Measurements from ENCODE around the gene TOX2.

- no peak for TF ChIP-seq CTCF (conservative IDR thresholded peaks at IDR 0.05; ENCODE audit: low read depth, low read length)
- no peak for TF ChIP-seq EZH2 (IDR thresholded peaks at IDR 0.05; ENCODE audit: borderline replicate concordance, low read depth, low read length, poor library complexity, severe bottlenecking)
Measured at GRCh38 chr20:43942667-43943285, 28.1 kb downstream of the TOX2 start.

Measured in A673 (cell line).